Memory B cell (primary cell): ENCODE data around the gene NUP35.

ENCODE experiments used
- ATAC-seq: fragments of 150-1000 bp; cut with Tn5 transposase; 2 replicates; pipeline ENCODE4 v1.10.0; 2021; ENCODE audit warnings: low read depth, mild to moderate bottlenecking, moderate library complexity
- DNase-seq, 2 donors: peaks; one replicate each; pipeline ENCODE4 v3.0.0; 2022; ENCODE audit warnings: low spot score in 2 of 2
- H3K27ac Mint-ChIP-seq: one replicate; pipeline ENCODE4 v1.8.0; 2022; ENCODE audit warnings: mild to moderate bottlenecking, moderate library complexity, mixed read lengths
- H3K27me3 Mint-ChIP-seq: one replicate; pipeline ENCODE4 v1.8.0; 2022; ENCODE audit warnings: mixed read lengths
- H3K36me3 Mint-ChIP-seq: one replicate; pipeline ENCODE4 v1.8.0; 2022; ENCODE audit warnings: mild to moderate bottlenecking, mixed read lengths
- H3K4me1 Mint-ChIP-seq: one replicate; pipeline ENCODE4 v1.8.0; 2022; ENCODE audit warnings: mixed read lengths
- H3K4me3 Mint-ChIP-seq: one replicate; pipeline ENCODE4 v1.8.0; 2022; ENCODE audit warnings: mild to moderate bottlenecking, moderate library complexity, mixed read lengths
- H3K9me3 Mint-ChIP-seq: one replicate; pipeline ENCODE4 v1.8.0; 2022; ENCODE audit warnings: mixed read lengths

The NUP35 gene, protein sequence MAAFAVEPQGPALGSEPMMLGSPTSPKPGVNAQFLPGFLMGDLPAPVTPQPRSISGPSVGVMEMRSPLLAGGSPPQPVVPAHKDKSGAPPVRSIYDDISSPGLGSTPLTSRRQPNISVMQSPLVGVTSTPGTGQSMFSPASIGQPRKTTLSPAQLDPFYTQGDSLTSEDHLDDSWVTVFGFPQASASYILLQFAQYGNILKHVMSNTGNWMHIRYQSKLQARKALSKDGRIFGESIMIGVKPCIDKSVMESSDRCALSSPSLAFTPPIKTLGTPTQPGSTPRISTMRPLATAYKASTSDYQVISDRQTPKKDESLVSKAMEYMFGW

DNA sequence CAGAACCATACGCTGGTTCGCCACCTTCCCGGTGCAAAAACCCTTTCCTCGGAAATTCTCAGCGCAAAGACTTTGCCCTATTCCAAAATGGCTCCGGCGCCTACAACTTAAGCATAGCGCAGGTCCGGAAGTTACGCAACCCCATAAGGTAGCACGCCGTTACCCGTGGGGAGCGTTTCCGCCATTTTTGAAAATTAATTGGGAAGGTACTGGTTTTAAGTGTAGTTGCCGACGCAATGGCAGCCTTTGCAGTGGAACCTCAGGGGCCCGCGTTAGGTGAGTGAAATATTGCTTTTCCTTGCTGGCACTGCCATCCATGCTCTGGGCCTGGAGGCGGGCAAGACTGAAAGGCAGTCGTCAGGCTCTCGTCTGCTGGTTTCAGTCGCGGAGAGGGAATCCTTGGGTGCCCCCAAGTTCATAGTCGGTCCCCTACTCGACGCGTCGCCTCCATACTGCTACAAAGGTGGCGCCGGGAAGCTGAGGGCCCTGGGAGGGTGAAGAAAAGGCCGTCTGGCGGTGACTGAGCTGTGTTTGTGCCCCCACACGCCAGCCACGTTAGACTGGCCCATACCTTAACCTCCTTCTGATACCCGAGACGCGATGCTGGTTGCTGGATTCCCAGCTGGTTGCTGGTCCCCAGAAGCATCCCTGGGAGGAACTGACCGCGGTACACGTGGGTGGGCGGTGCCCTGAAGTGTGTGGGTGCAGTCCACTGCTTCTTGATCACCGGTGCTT, at the start of gene NUP35:
TSS of gene NUP35 (plus strand) at position 222 of the 735 bp plus-strand sequence. CDS start at position 237, 15 bp downstream.
- H3K27ac Mint-ChIP-seq, result peak within 1 kb of the TSS; percentile 94
- peaks cover 3% of the 10 kb centered on the region for H3K27me3 Mint-ChIP-seq
- ATAC-seq (peak; percentile 97), DNase-seq (peak; percentile 81 to 85)
- H3K4me1 Mint-ChIP-seq, result peaks cover 15% of the 10 kb centered on the region
- H3K36me3 Mint-ChIP-seq, result peaks cover 4% of the 10 kb centered on the region
- no peaks in the 10 kb centered on the region for H3K9me3 Mint-ChIP-seq
- peak within 1 kb of the TSS; percentile 95 for H3K4me3 Mint-ChIP-seq

DNA sequence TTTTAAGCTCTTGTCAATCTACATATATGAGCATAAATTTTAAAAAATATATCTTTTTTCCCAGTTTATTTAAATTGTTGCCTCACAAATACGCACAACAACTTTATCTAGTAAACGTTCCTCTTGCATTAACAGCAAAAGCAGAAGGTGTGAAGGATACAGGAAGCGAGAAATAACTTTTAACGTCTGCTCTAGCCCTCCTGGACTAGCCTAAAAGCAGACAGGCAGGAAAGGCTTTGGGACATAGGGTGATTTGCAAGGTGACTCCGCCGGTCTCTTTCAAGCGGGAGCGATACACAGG, 46.1 kb upstream of the NUP35 start:
- peaks cover 6% of the 10 kb centered on the region for H3K4me1 Mint-ChIP-seq
- peak; percentile 69 for ATAC-seq
- no peaks in the 10 kb centered on the region for H3K36me3 Mint-ChIP-seq
- peak overlapping the region; percentile 95 for H3K4me3 Mint-ChIP-seq
- no peaks in the 10 kb centered on the region for H3K9me3 Mint-ChIP-seq
- peak overlapping the region; percentile 87 for H3K27ac Mint-ChIP-seq
- peaks cover 2% of the 10 kb centered on the region for H3K27me3 Mint-ChIP-seq
- DNase-seq, result peak in 1 of 2 donors; percentile 4

DNA sequence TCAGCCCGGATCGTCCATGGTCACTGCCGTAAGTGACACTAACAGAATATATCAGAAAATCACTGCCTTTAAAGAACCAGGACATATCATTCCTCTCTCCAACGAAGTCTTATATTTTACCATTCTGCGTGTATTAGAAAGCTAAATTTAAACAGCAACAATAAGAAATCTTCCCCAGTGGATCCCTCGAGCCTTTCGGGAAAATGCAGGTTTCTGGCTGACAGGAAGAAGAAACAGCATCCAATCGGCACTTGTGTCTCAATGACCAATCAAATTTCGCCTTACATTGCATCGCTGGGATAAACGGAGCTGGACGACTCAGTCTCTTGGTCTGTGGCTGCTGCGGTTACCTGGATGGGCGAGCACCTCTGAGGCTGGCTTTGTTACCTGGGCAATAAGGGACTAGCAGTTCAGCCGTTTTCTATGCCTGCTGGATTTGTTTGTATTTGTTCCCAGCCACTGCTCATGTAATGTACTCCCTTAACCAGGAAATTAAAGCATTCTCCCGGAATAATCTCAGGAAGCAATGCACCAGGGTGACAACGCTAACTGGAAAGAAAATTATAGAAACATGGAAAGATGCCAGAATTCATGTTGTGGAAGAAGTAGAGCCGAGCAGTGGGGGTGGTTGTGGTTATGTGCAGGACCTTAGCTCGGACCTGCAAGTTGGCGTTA, 45.6 kb upstream of the NUP35 start, which contains the start of gene DUSP19:
TSS of gene DUSP19 (plus strand) at position 284 of the 675 bp plus-strand sequence. CDS start at position 471, 187 bp downstream.
- H3K27ac Mint-ChIP-seq, result peak within 1 kb of the TSS; percentile 87

DNA sequence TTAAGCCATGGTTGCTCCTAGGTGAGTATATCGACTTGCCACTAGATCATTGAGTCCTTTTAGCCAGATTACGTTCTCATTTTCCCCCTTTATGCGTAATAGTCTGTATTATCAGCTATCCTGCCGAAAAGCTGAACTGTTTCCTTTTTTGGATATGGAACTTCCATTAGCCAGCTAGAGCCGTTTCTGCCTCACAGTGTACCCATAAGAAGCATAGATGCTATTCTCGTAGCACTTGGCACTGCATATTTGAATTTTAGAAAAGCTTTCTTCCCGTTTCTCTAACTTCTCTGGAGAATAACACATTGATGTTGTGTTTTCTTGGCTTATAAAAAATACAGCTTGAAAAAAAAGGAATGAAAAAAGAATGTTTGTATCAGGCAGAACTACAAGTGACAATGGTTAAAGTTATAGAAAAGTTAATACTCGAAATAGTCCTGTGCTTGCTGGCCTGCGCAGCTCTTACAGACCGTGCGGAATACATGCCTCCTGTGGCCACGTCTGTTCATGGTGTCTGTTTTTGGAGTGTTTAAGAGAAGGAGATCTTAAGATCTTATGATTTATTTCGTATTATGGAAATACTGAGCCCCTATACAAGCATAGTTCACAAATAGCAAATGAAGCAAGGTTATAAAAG, 45.0 kb upstream of the NUP35 start:
- peak; percentile 16 for ATAC-seq
- Mint-ChIP-seq H3K27ac (peak overlapping the region; percentile 87), H3K27me3 (peaks cover 2% of the 10 kb centered on the region), H3K4me1 (peaks cover 6% of the 10 kb centered on the region), H3K4me3 (peak overlapping the region; percentile 95), H3K9me3 (no peaks in the 10 kb centered on the region), H3K36me3 (no peaks in the 10 kb centered on the region)
- no peak for DNase-seq

More for the DNA sequence above, 45.6 kb upstream of the NUP35 start, which contains the start of gene DUSP19:
- peak; percentile 83 for ATAC-seq
- Mint-ChIP-seq H3K4me3 (peak within 1 kb of the TSS; percentile 95), H3K4me1 (peaks cover 6% of the 10 kb centered on the region), H3K36me3 (no peaks in the 10 kb centered on the region), H3K27me3 (peaks cover 2% of the 10 kb centered on the region), H3K9me3 (no peaks in the 10 kb centered on the region)
- DNase-seq, result peak; percentile 81 to 82

DNA sequence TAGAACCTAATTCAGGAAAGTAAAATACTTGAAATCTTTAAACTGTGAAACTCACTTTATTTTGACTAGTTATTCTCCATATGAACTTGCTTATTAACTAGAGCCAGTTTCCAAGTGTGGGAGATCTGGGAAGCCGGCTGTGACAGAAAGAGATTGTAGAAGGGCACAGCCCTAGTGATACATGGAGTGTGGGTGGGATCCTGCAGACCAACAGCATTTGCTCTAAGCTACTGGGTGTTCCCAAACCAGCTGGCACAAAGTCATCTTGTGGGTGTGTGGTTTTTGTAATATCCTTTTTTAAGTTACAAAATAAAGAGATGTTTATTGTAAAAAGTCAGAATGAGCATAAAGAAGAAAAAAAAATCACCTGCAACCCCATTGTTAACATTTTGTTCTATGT, 42.3 kb upstream of the NUP35 start:
- Mint-ChIP-seq H3K36me3 (no peaks in the 10 kb centered on the region), H3K27me3 (peaks cover 2% of the 10 kb centered on the region), H3K4me1 (peaks cover 6% of the 10 kb centered on the region), H3K4me3 (no peak overlapping the region), H3K9me3 (no peaks in the 10 kb centered on the region), H3K27ac (no peak overlapping the region)
- ATAC-seq, result no peak
- no peak for DNase-seq

DNA sequence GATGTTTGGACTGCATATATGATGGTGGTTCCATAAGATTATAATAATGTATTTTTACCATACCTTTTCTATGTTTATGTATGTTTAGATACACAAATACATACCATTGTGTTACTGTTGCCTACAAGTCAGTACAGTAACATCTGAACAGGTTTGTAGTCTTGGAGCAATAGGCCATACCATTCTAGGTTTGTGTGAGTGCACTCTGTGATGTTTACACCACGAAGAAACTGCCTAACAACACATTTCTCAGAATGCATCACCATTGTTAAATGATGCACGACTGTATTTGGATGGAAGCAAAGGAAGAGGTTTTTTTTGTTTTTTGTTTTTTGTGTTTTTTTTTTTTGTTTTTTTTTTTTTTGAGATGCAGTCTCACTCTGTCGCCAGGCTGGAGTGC, 36.2 kb upstream of the NUP35 start:
- Mint-ChIP-seq H3K27me3 (no peaks in the 10 kb centered on the region), H3K4me3 (no peak overlapping the region), H3K9me3 (no peaks in the 10 kb centered on the region), H3K4me1 (peaks cover 5% of the 10 kb centered on the region), H3K36me3 (peaks cover 4% of the 10 kb centered on the region), H3K27ac (peak overlapping the region; percentile 22)
- ATAC-seq (no peak), DNase-seq (no peak)

DNA sequence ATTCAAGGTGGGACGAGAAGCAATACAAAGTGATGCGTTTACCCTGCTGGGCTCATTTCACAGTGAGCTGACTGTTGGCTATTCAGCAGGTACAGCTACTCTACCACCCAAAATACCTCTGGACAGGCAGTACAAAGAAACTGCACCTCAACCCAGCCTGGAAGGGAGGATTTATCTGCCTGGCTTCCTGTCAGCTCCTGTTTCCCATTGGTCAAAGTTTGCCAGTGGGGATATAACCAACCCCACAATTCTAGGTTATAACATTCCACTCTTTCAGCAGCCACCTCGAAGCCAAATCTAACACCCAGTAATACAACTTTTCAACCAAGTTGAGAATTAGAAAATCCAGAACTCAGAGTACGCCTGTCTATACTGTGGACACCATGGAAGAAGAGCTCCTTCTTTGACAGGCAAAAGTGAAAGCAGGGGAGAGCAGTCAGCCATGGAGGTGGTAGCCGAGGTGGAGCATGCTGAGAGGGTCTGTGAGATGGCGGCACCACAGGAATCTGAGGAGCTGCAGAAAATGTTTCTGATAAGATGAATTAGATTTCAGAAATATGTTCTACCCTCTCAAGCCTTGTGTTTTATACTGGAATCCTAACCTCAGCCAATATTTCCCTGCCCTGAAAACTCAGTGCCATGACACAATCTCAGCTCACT, 34.9 kb upstream of the NUP35 start:
- no peaks in the 10 kb centered on the region for H3K9me3 Mint-ChIP-seq
- peak overlapping the region; percentile 53 for H3K27ac Mint-ChIP-seq
- peaks cover 4% of the 10 kb centered on the region for H3K36me3 Mint-ChIP-seq
- peak overlapping the region; percentile 79 for H3K4me3 Mint-ChIP-seq
- DNase-seq, result peak in 1 of 2 donors; percentile 4
- no peaks in the 10 kb centered on the region for H3K27me3 Mint-ChIP-seq
- peaks cover 5% of the 10 kb centered on the region for H3K4me1 Mint-ChIP-seq
- ATAC-seq, result peak; percentile 89

DNA sequence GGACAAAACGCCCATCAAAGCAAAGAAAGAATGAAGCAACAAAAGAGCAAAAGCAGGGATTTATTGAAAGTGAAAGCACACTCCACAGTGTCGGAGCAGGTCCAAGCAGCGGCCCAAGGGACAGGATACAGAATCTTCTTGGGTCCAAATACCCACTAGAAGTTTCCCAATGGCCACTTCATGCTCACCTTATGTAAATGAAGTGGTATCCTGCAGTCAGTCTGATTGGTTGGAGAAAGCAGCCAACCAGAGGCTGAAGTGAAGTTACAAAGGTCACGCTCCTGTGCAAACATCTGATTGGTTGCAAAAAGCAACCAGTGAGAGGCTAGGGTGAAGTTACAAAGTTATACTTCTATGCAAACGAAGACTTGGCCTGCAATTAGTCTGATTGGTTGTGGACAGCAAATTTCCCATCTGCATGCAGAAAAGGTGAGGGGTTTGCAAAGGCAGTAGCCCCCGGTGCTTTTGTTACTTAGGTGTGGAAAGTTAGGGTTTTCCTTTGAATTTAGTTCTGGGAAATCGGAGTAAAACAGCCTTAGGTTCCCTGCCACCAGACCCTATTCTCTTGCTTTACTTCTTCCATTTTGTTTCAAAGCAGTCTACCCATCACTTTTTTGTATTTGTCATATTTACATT, 32.8 kb upstream of the NUP35 start:
- Mint-ChIP-seq H3K4me1 (peaks cover 5% of the 10 kb centered on the region), H3K4me3 (no peak overlapping the region), H3K27ac (no peak overlapping the region), H3K27me3 (no peaks in the 10 kb centered on the region), H3K36me3 (peaks cover 4% of the 10 kb centered on the region), H3K9me3 (no peaks in the 10 kb centered on the region)
- ATAC-seq (no peak), DNase-seq (no peak)

DNA sequence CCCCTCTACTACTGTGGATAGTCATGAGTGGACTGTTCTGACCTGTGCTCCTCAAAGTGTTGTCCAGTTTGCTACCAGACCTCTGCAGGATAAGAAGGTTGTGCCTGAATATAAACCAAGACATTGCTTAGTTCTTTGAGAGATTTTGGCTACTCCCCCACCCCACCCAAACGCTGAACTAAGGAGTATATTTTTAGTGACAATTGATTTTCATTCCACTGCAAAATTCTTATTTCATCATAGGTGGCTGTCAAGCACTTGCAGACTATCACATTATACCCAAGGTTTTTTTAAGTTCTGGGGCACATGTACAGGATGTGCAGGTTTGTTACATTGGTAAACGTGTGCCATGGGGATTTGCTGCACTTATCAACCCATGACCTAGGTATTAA, 32.3 kb upstream of the NUP35 start:
- Mint-ChIP-seq H3K4me1 (peaks cover 5% of the 10 kb centered on the region), H3K27ac (no peak overlapping the region), H3K27me3 (no peaks in the 10 kb centered on the region), H3K4me3 (no peak overlapping the region), H3K9me3 (no peaks in the 10 kb centered on the region), H3K36me3 (peaks cover 4% of the 10 kb centered on the region)
- ATAC-seq (no peak), DNase-seq (no peak)

DNA sequence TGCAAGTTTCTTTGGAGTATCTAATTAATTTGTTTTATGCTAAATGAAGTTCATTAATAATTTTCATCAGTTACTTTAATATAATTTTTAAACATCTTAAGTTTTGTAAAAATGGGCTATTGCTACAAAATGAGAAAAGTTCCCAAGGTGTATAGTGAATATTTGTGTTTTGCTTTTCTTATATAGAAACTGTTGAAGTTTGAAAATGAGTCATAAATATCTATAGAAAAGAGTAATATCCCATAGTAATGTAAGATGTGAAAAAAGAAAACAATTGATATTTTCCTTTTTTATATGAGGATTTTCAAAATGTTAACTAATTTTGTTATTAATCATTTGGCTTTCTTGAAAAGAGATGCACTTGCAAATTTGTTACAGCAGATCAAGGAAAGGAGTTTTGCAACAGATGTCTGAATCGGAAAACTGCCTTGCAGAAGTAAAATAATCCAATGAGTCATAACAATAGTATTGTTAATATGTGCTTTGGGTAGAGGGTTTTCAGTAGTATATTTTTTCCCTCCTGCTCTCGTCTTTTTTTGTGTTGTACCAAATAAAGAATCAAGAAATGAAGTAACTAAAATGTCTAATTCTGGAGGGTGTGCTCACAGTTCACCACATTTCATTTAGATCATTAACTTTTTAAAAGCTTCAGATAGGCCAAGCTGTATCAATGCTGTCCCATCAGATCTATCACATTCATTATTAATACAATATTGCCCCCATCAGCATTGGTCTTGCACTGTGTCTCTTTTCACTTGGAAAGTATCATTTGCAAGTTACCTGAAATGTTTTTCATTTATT, 30.2 kb upstream of the NUP35 start:
- peaks cover 3% of the 10 kb centered on the region for H3K4me1 Mint-ChIP-seq
- peaks cover 2% of the 10 kb centered on the region for H3K36me3 Mint-ChIP-seq
- no peak overlapping the region for H3K27ac Mint-ChIP-seq
- H3K4me3 Mint-ChIP-seq, result no peak overlapping the region
- H3K27me3 Mint-ChIP-seq, result no peaks in the 10 kb centered on the region
- no peak for ATAC-seq
- DNase-seq, result no peak
- no peaks in the 10 kb centered on the region for H3K9me3 Mint-ChIP-seq

DNA sequence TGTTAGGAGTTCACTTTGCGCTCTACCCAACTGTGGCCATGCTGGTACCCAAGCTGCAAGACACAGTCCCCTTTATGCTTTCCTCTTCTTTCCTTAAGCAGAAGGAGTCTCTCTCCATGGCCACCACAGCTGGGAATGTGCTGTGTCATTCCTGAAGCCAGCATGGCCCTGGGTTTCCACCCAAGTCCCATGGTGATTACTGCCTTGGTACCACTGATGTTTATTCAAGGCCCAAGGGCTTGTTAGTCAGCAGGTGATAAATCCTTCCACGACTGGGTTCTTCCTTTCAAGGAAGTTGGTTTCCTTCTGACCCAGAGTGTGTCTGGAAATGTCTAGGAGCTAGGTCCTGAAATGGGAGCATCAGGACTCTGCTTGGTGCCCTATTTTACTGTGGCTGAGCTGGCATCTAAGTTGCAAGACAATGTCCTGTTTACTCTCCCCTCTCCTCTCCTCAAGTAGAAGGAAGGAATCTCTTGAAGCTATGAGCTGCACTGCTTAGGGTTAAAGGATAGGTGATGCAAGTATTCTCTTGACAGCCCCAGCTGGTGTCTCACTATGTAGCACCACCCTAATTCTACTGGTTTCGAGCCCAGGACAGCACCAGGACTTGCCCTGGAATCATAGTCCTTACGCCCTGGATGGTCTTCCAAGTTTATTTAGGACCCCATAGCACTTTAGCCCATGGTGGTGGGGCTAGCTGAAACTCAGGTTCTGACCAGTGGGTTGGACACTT, 18.7 kb upstream of the NUP35 start:
- ATAC-seq (no peak), DNase-seq (no peak)
- Mint-ChIP-seq H3K36me3 (no peaks in the 10 kb centered on the region), H3K4me1 (no peaks in the 10 kb centered on the region), H3K27me3 (peaks cover 2% of the 10 kb centered on the region), H3K27ac (no peak overlapping the region), H3K4me3 (no peak overlapping the region), H3K9me3 (no peaks in the 10 kb centered on the region)

DNA sequence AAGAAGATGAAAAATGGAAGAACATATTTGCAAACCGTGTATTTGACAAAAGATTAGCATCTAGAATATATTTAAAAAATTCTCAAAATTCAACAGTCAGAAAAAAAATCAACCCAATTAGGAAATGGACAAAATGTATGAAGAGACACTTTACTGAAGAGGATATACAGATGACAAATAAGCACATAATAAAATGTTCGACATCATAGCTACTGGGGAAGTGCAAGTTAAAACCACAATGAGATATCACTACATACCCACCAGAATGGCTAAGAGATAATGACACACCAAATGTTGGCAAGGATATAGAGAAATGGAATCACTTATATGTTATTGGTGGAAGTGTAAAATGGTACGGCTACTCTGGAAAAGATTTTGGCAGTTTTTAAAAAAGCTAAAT, 11.7 kb upstream of the NUP35 start:
- no peak overlapping the region for H3K4me3 Mint-ChIP-seq
- no peak overlapping the region for H3K27ac Mint-ChIP-seq
- H3K9me3 Mint-ChIP-seq, result no peaks in the 10 kb centered on the region
- DNase-seq (no peak), ATAC-seq (no peak)
- H3K4me1 Mint-ChIP-seq, result no peaks in the 10 kb centered on the region
- peaks cover 3% of the 10 kb centered on the region for H3K27me3 Mint-ChIP-seq
- peaks cover 1% of the 10 kb centered on the region for H3K36me3 Mint-ChIP-seq
